Measurements from ENCODE around the gene ABCG2.

ABCG2 gene

DNA sequence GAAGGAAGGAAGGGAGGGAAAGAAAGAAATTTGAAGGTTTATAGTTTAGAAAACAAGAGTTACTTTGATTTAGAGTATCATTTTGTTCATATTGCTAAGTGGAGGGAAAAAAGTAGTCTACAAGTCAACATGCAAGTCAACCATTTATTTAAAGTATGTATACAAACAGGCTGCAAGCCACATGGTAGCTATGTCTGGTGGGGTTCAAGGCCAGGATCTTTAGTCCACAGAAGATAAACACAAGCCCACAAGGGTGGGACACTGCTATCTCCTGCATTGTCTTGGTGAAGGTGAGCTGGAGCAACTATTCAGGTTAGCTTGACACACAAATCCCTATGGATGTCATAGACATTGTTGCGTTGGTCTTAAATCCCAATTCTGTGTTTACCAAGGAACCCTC lies 71.4 kb downstream of the ABCG2 start:
- no peak overlapping the region for H3K4me3 ChIP-seq (ENCODE audit: low read depth, low read length)
- DNase-seq (ENCODE audit: low read depth): no peak
- TF ChIP-seq, protein P1, sequence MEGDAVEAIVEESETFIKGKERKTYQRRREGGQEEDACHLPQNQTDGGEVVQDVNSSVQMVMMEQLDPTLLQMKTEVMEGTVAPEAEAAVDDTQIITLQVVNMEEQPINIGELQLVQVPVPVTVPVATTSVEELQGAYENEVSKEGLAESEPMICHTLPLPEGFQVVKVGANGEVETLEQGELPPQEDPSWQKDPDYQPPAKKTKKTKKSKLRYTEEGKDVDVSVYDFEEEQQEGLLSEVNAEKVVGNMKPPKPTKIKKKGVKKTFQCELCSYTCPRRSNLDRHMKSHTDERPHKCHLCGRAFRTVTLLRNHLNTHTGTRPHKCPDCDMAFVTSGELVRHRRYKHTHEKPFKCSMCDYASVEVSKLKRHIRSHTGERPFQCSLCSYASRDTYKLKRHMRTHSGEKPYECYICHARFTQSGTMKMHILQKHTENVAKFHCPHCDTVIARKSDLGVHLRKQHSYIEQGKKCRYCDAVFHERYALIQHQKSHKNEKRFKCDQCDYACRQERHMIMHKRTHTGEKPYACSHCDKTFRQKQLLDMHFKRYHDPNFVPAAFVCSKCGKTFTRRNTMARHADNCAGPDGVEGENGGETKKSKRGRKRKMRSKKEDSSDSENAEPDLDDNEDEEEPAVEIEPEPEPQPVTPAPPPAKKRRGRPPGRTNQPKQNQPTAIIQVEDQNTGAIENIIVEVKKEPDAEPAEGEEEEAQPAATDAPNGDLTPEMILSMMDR (IDR thresholded peaks at IDR 0.05; ENCODE audit: low read depth, low read length, missing control alignments): no peak

DNA sequence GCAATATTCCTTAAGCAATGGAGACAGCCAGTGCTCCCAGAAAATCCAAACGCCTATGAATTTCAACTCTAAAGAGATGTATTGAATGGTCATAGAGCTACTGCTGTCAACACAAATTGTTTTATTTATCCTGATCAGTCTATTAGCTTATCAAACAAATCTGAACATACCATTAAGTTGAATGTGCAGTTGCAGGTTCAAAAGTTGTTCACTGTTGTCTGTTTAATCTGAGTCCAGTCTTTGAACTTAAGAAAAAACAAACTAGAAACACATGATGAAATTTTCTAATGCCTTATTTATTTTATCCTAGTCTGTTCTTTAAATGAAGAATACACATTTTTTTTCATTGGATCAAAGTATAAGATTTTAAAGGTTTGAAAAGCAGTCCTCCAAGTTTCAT lies 77.8 kb downstream of the ABCG2 start:
- H3K4me3 ChIP-seq (ENCODE audit: low read depth, low read length): no peak overlapping the region
- TF ChIP-seq, protein P1 (IDR thresholded peaks at IDR 0.05; ENCODE audit: low read depth, low read length, missing control alignments): no peak
- DNase-seq (ENCODE audit: low read depth): no peak

DNA sequence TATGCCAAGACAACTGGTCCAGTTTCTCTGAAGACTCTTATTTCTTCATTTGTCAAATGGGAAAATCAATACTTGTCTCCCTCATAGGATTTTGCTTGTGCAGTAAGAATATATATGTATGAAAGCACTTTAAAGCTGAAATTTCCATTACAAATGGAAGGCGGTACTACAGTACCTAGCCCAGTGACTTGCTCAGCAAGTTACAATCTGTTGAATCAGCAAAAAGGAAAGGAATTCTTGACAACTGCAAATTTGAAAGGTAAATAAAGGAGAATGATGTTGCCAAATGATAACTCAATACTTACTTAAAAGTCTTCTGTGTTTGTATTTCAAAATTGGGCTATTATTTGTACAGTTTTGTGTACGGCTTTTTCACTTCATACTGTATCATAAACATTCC lies 79.9 kb downstream of the ABCG2 start:
- no peak overlapping the region for H3K4me3 ChIP-seq (ENCODE audit: low read depth, low read length)
- DNase-seq (ENCODE audit: low read depth): no peak
- TF ChIP-seq, protein P1 (IDR thresholded peaks at IDR 0.05; ENCODE audit: low read depth, low read length, missing control alignments): no peak

DNA sequence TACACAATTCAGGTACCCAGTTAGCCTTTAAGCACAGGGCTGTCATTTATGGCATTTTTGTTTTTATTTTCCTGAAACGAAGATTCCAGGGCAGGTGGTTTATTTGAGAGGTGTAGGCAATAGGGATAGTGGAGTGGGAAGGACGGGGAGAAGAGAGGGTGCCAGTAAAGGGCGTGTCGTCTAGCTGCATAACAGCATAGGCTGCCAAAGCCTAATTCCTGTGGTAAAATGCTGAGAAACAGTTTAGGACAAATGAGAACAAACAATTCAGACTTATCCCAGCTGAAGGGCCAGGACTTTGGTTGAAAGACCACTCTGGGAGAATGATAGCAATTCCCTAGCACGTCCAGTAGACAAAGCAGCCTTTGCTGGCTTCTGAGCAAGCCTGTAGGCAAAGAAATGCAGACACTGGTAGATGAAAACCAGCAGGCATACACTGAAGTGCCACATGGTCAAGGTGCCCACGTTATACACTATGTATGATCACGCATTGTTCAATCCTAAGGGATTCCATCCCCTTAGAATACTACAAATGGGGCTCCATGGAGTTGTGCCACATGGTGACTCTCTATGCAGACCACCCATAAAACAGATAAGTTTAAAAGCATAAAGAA lies 80.4 kb downstream of the ABCG2 start:
- TF ChIP-seq, protein P1 (IDR thresholded peaks at IDR 0.05; ENCODE audit: low read depth, low read length, missing control alignments): no peak
- H3K4me3 ChIP-seq (ENCODE audit: low read depth, low read length): no peak overlapping the region
- no peak for DNase-seq (ENCODE audit: low read depth)

DNA sequence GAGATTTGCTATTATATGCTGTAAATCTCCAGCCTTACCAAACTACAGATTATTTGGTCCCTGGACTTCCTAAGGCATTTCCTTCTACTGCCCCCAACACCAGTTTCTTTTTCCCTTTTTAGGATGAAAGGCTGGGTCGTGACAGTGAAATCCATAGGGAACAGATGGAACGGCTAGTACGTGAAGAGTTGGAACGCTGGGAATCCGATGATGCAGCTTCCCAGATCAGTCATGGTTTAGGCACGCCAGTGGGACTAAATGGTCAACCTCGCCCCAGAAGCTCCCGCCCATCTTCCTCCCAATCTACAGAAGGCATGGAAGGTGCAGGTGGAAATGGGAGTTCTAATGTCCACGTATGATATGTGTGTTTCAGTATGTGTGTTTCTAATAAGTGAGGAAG lies 83.1 kb downstream of the ABCG2 start:
- no peak overlapping the region for H3K4me3 ChIP-seq (ENCODE audit: low read depth, low read length)
- DNase-seq (ENCODE audit: low read depth): no peak
- TF ChIP-seq, protein P1 (IDR thresholded peaks at IDR 0.05; ENCODE audit: low read depth, low read length, missing control alignments): no peak

DNA sequence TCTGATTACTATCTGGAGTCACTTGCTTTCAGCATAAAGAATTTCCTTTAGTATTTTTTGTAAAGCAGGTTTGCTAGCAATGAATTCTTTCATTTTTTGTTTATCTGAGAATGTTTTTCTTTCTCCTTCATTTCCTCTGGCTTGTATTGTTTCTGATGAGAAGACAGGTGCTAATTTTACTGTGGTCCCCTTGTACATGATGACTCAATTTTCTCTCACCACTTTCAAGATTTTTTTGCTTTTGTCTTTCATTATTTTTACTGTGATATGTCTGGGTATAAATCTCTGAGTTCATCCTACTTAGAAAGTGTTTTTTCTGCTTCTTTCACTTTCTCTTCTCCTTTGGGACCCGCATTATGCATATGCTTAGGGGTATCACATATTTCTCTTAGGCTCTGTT lies 88.4 kb downstream of the ABCG2 start:
- TF ChIP-seq, protein P1 (IDR thresholded peaks at IDR 0.05; ENCODE audit: low read depth, low read length, missing control alignments): no peak
- no peak overlapping the region for H3K4me3 ChIP-seq (ENCODE audit: low read depth, low read length)
- no peak for DNase-seq (ENCODE audit: low read depth)

DNA sequence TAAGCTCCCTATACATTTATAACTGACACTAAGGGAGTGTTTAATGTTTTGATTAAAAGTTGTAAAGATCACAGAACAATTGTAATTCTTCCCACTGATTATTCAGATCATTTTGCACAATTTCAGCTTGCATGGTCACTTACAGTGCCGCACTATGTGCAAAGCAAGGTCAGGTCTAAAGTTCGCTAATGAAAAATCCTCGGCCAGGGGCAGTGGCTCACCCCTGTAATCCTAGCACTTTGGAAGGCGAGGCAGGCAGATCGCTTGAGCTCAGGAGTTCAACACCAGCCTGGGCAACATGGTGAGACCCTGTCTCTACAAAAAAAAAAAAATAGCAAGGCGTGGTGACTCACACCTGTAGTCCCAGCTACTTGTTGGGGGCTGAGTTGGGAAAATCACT lies 94.0 kb downstream of the ABCG2 start:
- no peak for DNase-seq (ENCODE audit: low read depth)
- TF ChIP-seq, protein P1 (IDR thresholded peaks at IDR 0.05; ENCODE audit: low read depth, low read length, missing control alignments): no peak
- H3K4me3 ChIP-seq (ENCODE audit: low read depth, low read length): no peak overlapping the region

Measured in GM12864 (cell line).